GM12878 (cell line): ENCODE data around the gene PDS5A. TPM values are rescaled to one million over a fixed set of nuclear protein-coding genes. Genes with fewer than 3 reads are reported as not detected.

ENCODE experiments used
- ATAC-seq: fragments of 200-7000 bp; cut with Tn5 transposase; 3 replicates; pipeline ENCODE4 v1.9.1; 2020; ENCODE audit warnings: mild to moderate bottlenecking, moderate library complexity
- BruUV-seq: library from RNA; stranded (reverse); fragments of 400-500 nt; replicated peaks from 2 replicates; lab custom pipeline; 2021; lab: Mats Ljungman, UMichigan
- CTCF ChIA-PET: fragments of 300-600 bp; sonication (Branson Sonifier 250); formaldehyde crosslinking; extraction: SDS; loops from one replicate; lab custom pipeline; 2021; ENCODE audit warnings: inconsistent platforms; lab: Yijun Ruan, JAX
- POLR2A ChIA-PET: fragments of 350-600 bp; formaldehyde crosslinking; extraction: SDS; loops from one replicate; lab custom pipeline; 2021; ENCODE audit warnings: inconsistent platforms; lab: Charles Lee
- RAD21 ChIA-PET: fragments of 300-600 bp; sonication (Branson Sonifier 250); formaldehyde crosslinking; loops from one replicate; lab custom pipeline; 2023; ENCODE audit warnings: antibody characterized with exemption; ENCODE audit not compliant: unreplicated experiment; lab: Charles Lee
- SMC1A ChIA-PET: fragments of 300-600 bp; sonication (Branson Sonifier 250); formaldehyde crosslinking; loops from one replicate; lab custom pipeline; 2023; ENCODE audit not compliant: unreplicated experiment, uncharacterized antibody; lab: Charles Lee
- DNase-seq: peaks from one replicate; pipeline ENCODE4 v3.0.0-alpha.2; 2011; ENCODE audit warnings: low read depth, low spot score
- FAIRE-seq: peaks from 3 replicates; lab custom pipeline; 2011; peaks lifted over from hg19 to GRCh38; lab: Jason Lieb, UNC
- H2AFZ ChIP-seq: 2 replicates; pipeline ENCODE4 v1.6.0; 2011; ENCODE audit warnings: low read depth, low read length, control low read depth; ENCODE audit not compliant: control insufficient read depth
- H3K27ac ChIP-seq: 2 replicates; pipeline ENCODE4 v1.5.1; 2011; ENCODE audit warnings: control low read depth; ENCODE audit not compliant: control insufficient read depth, insufficient read depth
- H3K27me3 ChIP-seq, 2 experiments: replicated peaks in 1 of 2; 2 replicates each; pipeline versions ENCODE4 v1.6.0 to v1.6.1; 2011; ENCODE audit warnings: low read length in 1 of 2; ENCODE audit not compliant: control insufficient read depth in 2 of 2, insufficient read depth in 2 of 2
- H3K36me3 ChIP-seq, 2 experiments: 2 replicates each; pipeline ENCODE4 v1.5.1; 2011; ENCODE audit warnings: low read length in 1 of 2; ENCODE audit not compliant: control insufficient read depth in 2 of 2, insufficient read depth in 2 of 2
- H3K4me1 ChIP-seq: 2 replicates; pipeline ENCODE4 v1.6.1; 2011; ENCODE audit warnings: mild to moderate bottlenecking, low read length, moderate library complexity, mixed read lengths; ENCODE audit not compliant: control insufficient read depth, insufficient read depth
- H3K4me2 ChIP-seq: 2 replicates; pipeline ENCODE4 v1.6.0; 2011; ENCODE audit warnings: control low read depth; ENCODE audit not compliant: control insufficient read depth, insufficient read depth
- H3K4me3 ChIP-seq: fragments of 200-600 bp; sonication (generic); 2 replicates; pipeline ENCODE4 v1.5.1; 2016
- H3K79me2 ChIP-seq: 2 replicates; pipeline ENCODE4 v1.6.0; 2011; ENCODE audit warnings: low read length; ENCODE audit not compliant: control insufficient read depth, insufficient read depth
- H3K9ac ChIP-seq: 2 replicates; pipeline ENCODE4 v1.8.0; 2011; ENCODE audit warnings: low read length, control low read depth, mixed read lengths; ENCODE audit not compliant: control insufficient read depth, insufficient read depth
- H3K9me3 ChIP-seq: replicated peaks from 3 replicates; pipeline ENCODE4 v1.5.1; 2011; ENCODE audit warnings: mild to moderate bottlenecking, low read length; ENCODE audit not compliant: control insufficient read depth, insufficient read depth
- H4K20me1 ChIP-seq: 2 replicates; pipeline ENCODE4 v1.6.0; 2011; ENCODE audit not compliant: control insufficient read depth, insufficient read depth
- FOXK2 ChIP-seq: fragments of 450-650 bp; IDR thresholded peaks from 2 replicates; pipeline ENCODE4 v1.6.1; 2017; ENCODE audit warnings: mild to moderate bottlenecking, moderate library complexity
- HDAC6 ChIP-seq: fragments of 200-600 bp; sonication (generic); IDR thresholded peaks from one replicate; pipeline ENCODE4 v1.8.0; 2017; ENCODE audit warnings: antibody characterized with exemption; ENCODE audit not compliant: unreplicated experiment
- NFIC ChIP-seq: IDR thresholded peaks from 2 replicates; pipeline ENCODE4 v1.6.1; 2012; ENCODE audit warnings: low read depth, mild to moderate bottlenecking, inconsistent platforms, low read length, moderate library complexity
- NR2C1 ChIP-seq: fragments of 450-650 bp; IDR thresholded peaks from 2 replicates; pipeline ENCODE4 v1.6.1; 2017; ENCODE audit warnings: antibody characterized with exemption, mild to moderate bottlenecking, moderate library complexity
- RB1 ChIP-seq: fragments of 450-650 bp; formaldehyde crosslinking; IDR thresholded peaks from 2 replicates; pipeline ENCODE4 v1.6.1; 2017; ENCODE audit warnings: mild to moderate bottlenecking, borderline replicate concordance
- RBBP5 ChIP-seq: fragments of 200-600 bp; sonication (generic); conservative IDR thresholded peaks from 2 replicates; pipeline ENCODE4 v1.6.1; 2016
- SIN3A ChIP-seq: IDR thresholded peaks from 2 replicates; pipeline ENCODE4 v1.6.1; 2012; ENCODE audit warnings: low read depth, low read length, improper control_type of control experiment
- SIX5 ChIP-seq: IDR thresholded peaks from 2 replicates; pipeline ENCODE4 v1.6.1; 2011; ENCODE audit warnings: mild to moderate bottlenecking, low read depth, low read length, moderate library complexity; ENCODE audit not compliant: severe bottlenecking
- SMAD5 ChIP-seq: IDR thresholded peaks from 2 replicates; pipeline ENCODE4 v1.6.1; 2016; ENCODE audit warnings: antibody characterized with exemption, low read depth
- SMC3 ChIP-seq: IDR thresholded peaks from 2 replicates; pipeline ENCODE4 v1.6.1; 2011; ENCODE audit warnings: low read length, improper control_type of control experiment, borderline replicate concordance
- STAT1 ChIP-seq: fragments of 450-650 bp; conservative IDR thresholded peaks from 2 replicates; pipeline ENCODE4 v1.6.1; 2014; ENCODE audit warnings: antibody characterized with exemption, mild to moderate bottlenecking
- TCF12 ChIP-seq: IDR thresholded peaks from 2 replicates; pipeline ENCODE4 v1.6.1; 2011; ENCODE audit warnings: low read depth, mild to moderate bottlenecking, low read length
- ZNF622 ChIP-seq: fragments of 450-650 bp; IDR thresholded peaks from 2 replicates; pipeline ENCODE4 v1.6.1; 2017; ENCODE audit warnings: mild to moderate bottlenecking, inconsistent platforms
- WGBS: methylation state at CpG from one replicate; pipeline ENCODE4 v1.1.6; 2016; ENCODE audit warnings: low lambda C conversion rate; ENCODE audit not compliant: insufficient replicate concordance, insufficient coverage; ENCODE audit errors: missing lambda C conversion rate; 5-methylcytosine and 5-hydroxymethylcytosine counted together
- in situ Hi-C: fragments of 300-500 bp; cut with MboI; formaldehyde crosslinking; loops from 9 replicates; pipeline ENCODE4 v1.14.3; 2018; ENCODE audit warnings: mixed read lengths
- intact Hi-C: fragments of 100-400 bp; cut with micrococcal nuclease; formaldehyde crosslinking; loops from one replicate; pipeline ENCODE4 v1.14.2; 2022; ENCODE audit not compliant: unreplicated experiment
- polyA plus RNA-seq, 11 experiments: library from polyadenylated mRNA; depleted of rRNA in 4 of 11; unstranded in 6 of 11; stranded (reverse) in 5 of 11; fragments of >200 nt; fragmentation: Nextera tagmentation in 4 of 11; fragmentation: Illumina TruSeq in 1 of 11; extraction: Ambion mirVana in 4 of 11; extraction: Trizol in 1 of 11; gene quantifications; 1 replicate in 1 of 11; 2 replicates in 10 of 11; pipeline versions ENCODE4 v1.2.1 to v1.2.3, GENCODE V29; 2011 to 2016; ENCODE audit warnings: inconsistent platforms in 2 of 11, missing spikeins in 2 of 11, low read depth in 1 of 11
- total RNA-seq, 4 experiments: library from RNA; depleted of rRNA in 3 of 4; stranded (reverse); fragments of >200 nt in 3 of 4; fragmentation: Illumina TruSeq in 1 of 4; extraction: Trizol in 1 of 4; gene quantifications; 2 replicates each; pipeline versions ENCODE4 v1.2.1 to v1.2.3, GENCODE V29; 2013 to 2021
- TF ChIP-seq, protein P1 (sequence below): fragments of 450-650 bp; formaldehyde crosslinking; IDR thresholded peaks from 2 replicates; pipeline ENCODE4 v1.5.0; 2022; ENCODE audit warnings: mild to moderate bottlenecking, missing genetic modification characterization
- TF ChIP-seq, protein P2 (sequence below): fragments of 450-650 bp; IDR thresholded peaks from 2 replicates; pipeline ENCODE4 v1.6.1; 2018; ENCODE audit warnings: borderline replicate concordance, mild to moderate bottlenecking; ENCODE audit not compliant: partially characterized antibody

The PDS5A gene
- total and polyA plus RNA-seq, 10 of the 15 experiments (the other 5 are each of a cell fraction or from before 2014, with no cell fraction given), result 13.7 to 69.7 (median 52.3) TPM

DNA sequence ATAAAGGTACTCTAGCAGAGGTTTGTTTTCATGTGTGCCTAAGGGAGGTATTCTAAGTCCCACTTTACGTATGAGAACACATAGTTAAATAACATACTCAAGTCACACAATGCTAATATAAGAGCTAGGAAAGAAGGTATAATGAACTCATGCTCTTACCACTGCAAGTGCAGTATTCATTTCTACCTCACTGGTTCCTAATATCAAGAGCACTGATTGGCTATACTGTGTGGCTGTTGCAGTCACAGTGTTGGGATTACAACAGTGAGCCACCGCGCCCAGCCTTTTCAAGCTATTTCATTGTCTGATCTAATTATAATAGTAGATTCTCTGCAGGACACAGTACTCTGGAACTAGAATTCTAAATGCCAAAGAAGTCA is 84.0 kb downstream of the PDS5A start:
- no peaks in the 10 kb centered on the region for H3K4me1 ChIP-seq
- no peaks in the 10 kb centered on the region for H3K79me2 ChIP-seq
- no peaks in the 10 kb centered on the region for H4K20me1 ChIP-seq
- SMC1A ChIA-PET, result interaction anchor here (0.9 to 1.0 kb wide), 2 partner anchors 24 to 61 kb away, joined by 3 read pairs; no protein-coding TSS in a partner anchor
- CTCF ChIA-PET, result interaction anchor here (1.0 kb wide), 1 partner anchor 82 kb away, joined by 6 read pairs; no protein-coding TSS in a partner anchor
- H3K27ac ChIP-seq, result no peak overlapping the region
- no peak overlapping the region for H3K9ac ChIP-seq
- intact Hi-C loops (no loop called here), in situ Hi-C loops (no loop called here)
- RAD21 ChIA-PET, result no interaction called here
- peaks cover 2 to 39% of the 10 kb centered on the region in 2 experiments for H3K36me3 ChIP-seq
- no peak overlapping the region for H3K4me2 ChIP-seq
- 99% methylated on average over 3 of the region's 3 CpGs for WGBS
- ATAC-seq (no peak), FAIRE-seq (no peak), DNase-seq (no peak)
- no peak overlapping the region for H2AFZ ChIP-seq
- no peaks in the 10 kb centered on the region for H3K9me3 ChIP-seq
- no peaks in the 10 kb centered on the region for H3K27me3 ChIP-seq
- BruUV-seq, result no TSS peak
- no peak overlapping the region for H3K4me3 ChIP-seq
- POLR2A ChIA-PET, result interaction anchor here (0.7 kb wide), 1 partner anchor 32 kb away, joined by 3 read pairs; no protein-coding TSS in a partner anchor
- no peak for TF ChIP-seq FOXK2
- TF ChIP-seq HDAC6, result no peak
- no peak for TF ChIP-seq NFIC
- no peak for TF ChIP-seq SMC3
- no peak for TF ChIP-seq SIX5
- TF ChIP-seq, protein P1, sequence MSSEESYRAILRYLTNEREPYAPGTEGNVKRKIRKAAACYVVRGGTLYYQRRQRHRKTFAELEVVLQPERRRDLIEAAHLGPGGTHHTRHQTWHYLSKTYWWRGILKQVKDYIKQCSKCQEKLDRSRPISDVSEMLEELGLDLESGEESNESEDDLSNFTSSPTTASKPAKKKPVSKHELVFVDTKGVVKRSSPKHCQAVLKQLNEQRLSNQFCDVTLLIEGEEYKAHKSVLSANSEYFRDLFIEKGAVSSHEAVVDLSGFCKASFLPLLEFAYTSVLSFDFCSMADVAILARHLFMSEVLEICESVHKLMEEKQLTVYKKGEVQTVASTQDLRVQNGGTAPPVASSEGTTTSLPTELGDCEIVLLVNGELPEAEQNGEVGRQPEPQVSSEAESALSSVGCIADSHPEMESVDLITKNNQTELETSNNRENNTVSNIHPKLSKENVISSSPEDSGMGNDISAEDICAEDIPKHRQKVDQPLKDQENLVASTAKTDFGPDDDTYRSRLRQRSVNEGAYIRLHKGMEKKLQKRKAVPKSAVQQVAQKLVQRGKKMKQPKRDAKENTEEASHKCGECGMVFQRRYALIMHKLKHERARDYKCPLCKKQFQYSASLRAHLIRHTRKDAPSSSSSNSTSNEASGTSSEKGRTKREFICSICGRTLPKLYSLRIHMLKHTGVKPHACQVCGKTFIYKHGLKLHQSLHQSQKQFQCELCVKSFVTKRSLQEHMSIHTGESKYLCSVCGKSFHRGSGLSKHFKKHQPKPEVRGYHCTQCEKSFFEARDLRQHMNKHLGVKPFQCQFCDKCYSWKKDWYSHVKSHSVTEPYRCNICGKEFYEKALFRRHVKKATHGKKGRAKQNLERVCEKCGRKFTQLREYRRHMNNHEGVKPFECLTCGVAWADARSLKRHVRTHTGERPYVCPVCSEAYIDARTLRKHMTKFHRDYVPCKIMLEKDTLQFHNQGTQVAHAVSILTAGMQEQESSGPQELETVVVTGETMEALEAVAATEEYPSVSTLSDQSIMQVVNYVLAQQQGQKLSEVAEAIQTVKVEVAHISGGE (CRISPR knock-in tag), result no peak
- no peak for TF ChIP-seq STAT1
- TF ChIP-seq NR2C1, result no peak
- no peak for TF ChIP-seq ZNF622
- no peak for TF ChIP-seq TCF12
- TF ChIP-seq RB1, result no peak
- TF ChIP-seq RBBP5, result no peak
- TF ChIP-seq SMAD5, result no peak
- TF ChIP-seq, protein P2, sequence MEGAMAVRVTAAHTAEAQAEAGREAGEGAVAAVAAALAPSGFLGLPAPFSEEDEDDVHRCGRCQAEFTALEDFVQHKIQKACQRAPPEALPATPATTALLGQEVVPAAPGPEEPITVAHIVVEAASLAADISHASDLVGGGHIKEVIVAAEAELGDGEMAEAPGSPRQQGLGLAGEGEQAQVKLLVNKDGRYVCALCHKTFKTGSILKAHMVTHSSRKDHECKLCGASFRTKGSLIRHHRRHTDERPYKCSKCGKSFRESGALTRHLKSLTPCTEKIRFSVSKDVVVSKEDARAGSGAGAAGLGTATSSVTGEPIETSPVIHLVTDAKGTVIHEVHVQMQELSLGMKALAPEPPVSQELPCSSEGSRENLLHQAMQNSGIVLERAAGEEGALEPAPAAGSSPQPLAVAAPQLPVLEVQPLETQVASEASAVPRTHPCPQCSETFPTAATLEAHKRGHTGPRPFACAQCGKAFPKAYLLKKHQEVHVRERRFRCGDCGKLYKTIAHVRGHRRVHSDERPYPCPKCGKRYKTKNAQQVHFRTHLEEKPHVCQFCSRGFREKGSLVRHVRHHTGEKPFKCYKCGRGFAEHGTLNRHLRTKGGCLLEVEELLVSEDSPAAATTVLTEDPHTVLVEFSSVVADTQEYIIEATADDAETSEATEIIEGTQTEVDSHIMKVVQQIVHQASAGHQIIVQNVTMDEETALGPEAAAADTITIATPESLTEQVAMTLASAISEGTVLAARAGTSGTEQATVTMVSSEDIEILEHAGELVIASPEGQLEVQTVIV, result no peak
- TF ChIP-seq SIN3A, result no peak
